ENCODE data around the gene PSMB8. TPM values are rescaled to one million over a fixed set of nuclear protein-coding genes. Genes with fewer than 3 reads are reported as not detected.
A peak's percentile ranks its signal among the peaks of the same experiment; 100 is the strongest.

Gene PSMB8
- total and polyA plus RNA-seq, 2 of the 8 experiments (the other 6 are each of a cell fraction or from before 2014, with no cell fraction given) = 18.4 to 43.0 TPM

GRCh38 chr6:32819729-32820128, 24.1 kb downstream of the PSMB8 start:
- Histone ChIP-seq H2BK15ac (ENCODE audit: low read length) (no peak overlapping the region), H3K79me2 (ENCODE audit: control insufficient read depth in 1 of 2, insufficient read depth in 2 of 2, low read length in 2 of 2) (no peaks in the 10 kb centered on the region), H2BK120ac (replicated peaks; ENCODE audit: low read depth, low read length) (no peak overlapping the region), H2BK12ac (ENCODE audit: low read depth, low read length) (no peak overlapping the region), H2AK5ac (ENCODE audit: low read depth, low read length) (no peak overlapping the region), H4K20me1 (replicated peaks in 1 of 2; ENCODE audit: control insufficient read depth in 1 of 2, insufficient read depth in 2 of 2, low read length in 2 of 2) (no peaks in the 10 kb centered on the region), H4K8ac (ENCODE audit: extremely low read depth, insufficient read depth, low read length) (no peak overlapping the region), H3K79me1 (ENCODE audit: low read depth, low read length) (no peaks in the 10 kb centered on the region), H3K23me2 (ENCODE audit: low read depth, low read length) (no peaks in the 10 kb centered on the region), H3K4me3 (ENCODE audit: extremely low read depth in 1 of 4, insufficient read depth in 2 of 4, low read depth in 3 of 4, low read length in 4 of 4) (no peak overlapping the region), H3K4ac (replicated peaks; ENCODE audit: insufficient read length, low read depth, low read length) (no peak overlapping the region), H3K4me1 (replicated peaks in 1 of 4; ENCODE audit: control insufficient read depth in 3 of 4, insufficient read depth in 4 of 4, low read length in 3 of 4) (no peaks in the 10 kb centered on the region), H3K27me3 (replicated peaks in 1 of 4; ENCODE audit: control insufficient read depth in 3 of 4, extremely low read depth in 1 of 4, insufficient read depth in 3 of 4, low read length in 3 of 4) (no peaks in the 10 kb centered on the region; a peak in 1 of 7 replicates), H4K91ac (replicated peaks; ENCODE audit: insufficient read length, low read length) (no peak overlapping the region), H2BK20ac (ENCODE audit: low read length) (no peak overlapping the region), H3K27ac (ENCODE audit: low read depth, low read length) (no peak overlapping the region), H2AFZ (ENCODE audit: low read length) (peak overlapping the region; percentile 44; the same call in 1 of the 2 replicates), H3K9me3 (ENCODE audit: insufficient read depth in 2 of 2, low read depth in 1 of 2, low read length in 1 of 2) (no peaks in the 10 kb centered on the region), H3K18ac (ENCODE audit: extremely low read depth, low read length) (no peak overlapping the region), H2BK5ac (ENCODE audit: low read depth, low read length) (no peak overlapping the region), H3K36me3 (ENCODE audit: control insufficient read depth in 2 of 4, insufficient read depth in 4 of 4, low read length in 3 of 4) (no peaks in the 10 kb centered on the region), H4K5ac (ENCODE audit: insufficient read length, low read depth, low read length) (no peak overlapping the region), H3K9ac (replicated peaks in 1 of 4; ENCODE audit: extremely low read depth in 1 of 4, low read depth in 3 of 4, low read length in 3 of 4) (no peak overlapping the region), H3K14ac (ENCODE audit: insufficient read length) (no peak overlapping the region), H3K4me2 (ENCODE audit: insufficient read depth in 1 of 2, low read depth in 2 of 2, low read length in 2 of 2) (no peak overlapping the region), H3K23ac (ENCODE audit: insufficient read length) (no peak overlapping the region), H3K56ac (replicated peaks; ENCODE audit: insufficient read length, low read depth, low read length) (no peak overlapping the region)
- WGBS, 2 experiments (ENCODE audit: extremely low coverage in 1 of 2, insufficient coverage in 1 of 2, insufficient read length in 1 of 2, insufficient replicate concordance in 2 of 2, low coverage in 1 of 2, low lambda C conversion rate in 2 of 2, missing lambda C conversion rate in 1 of 2) = 92% methylated on average over 3 of the region's 3 CpGs; no CpG with 5 or more reads in 1 of the 2 experiments
- no peak for DNase-seq (ENCODE audit: low read depth in 1 of 2, low spot score in 2 of 2)
- ChIA-PET POLR2A (ENCODE audit: partially characterized antibody) (interaction anchor here (1.0 to 1.4 kb wide), 3 partner anchors 12 to 152 kb away, joined by 3 to 4 read pairs (median 3); no protein-coding TSS in a partner anchor), CTCF (ENCODE audit: partially characterized antibody) (interaction anchor here (1.0 to 2.4 kb wide), 5 partner anchors 18 to 66 kb away, joined by 3 to 9 read pairs (median 5); partner anchors contain the start of gene TAP2)
- no peak for FAIRE-seq
- 0 out of 2 replicates have a peak, but pooled peaks have one; percentile 4 for TF ChIP-seq MAFK (IDR thresholded peaks at IDR 0.05; ENCODE audit: low read depth, low read length)
- no peak for TF ChIP-seq ZNF274 (IDR thresholded peaks at IDR 0.05; ENCODE audit: borderline replicate concordance, extremely low read depth, low read length)
- no peak for TF ChIP-seq KDM5A (IDR thresholded peaks at IDR 0.05; ENCODE audit: low read length)
- TF ChIP-seq NANOG (IDR thresholded peaks at IDR 0.05; ENCODE audit: insufficient read depth, low read depth, low read length, poor library complexity, severe bottlenecking) = no peak
- no peak for TF ChIP-seq RNF2 (IDR thresholded peaks at IDR 0.05; ENCODE audit: borderline replicate concordance, low read depth, low read length, missing control alignments, poor library complexity, severe bottlenecking)
- no peak for TF ChIP-seq BCL11A (IDR thresholded peaks at IDR 0.05; ENCODE audit: low read depth in 2 of 2, low read length in 2 of 2)
- no peak for TF ChIP-seq TAF7 (optimal IDR thresholded peaks at IDR 0.05; ENCODE audit: borderline replicate concordance, low read depth, low read length)
- no peak for TF ChIP-seq NRF1 (IDR thresholded peaks at IDR 0.05; ENCODE audit: low read depth, low read length)
- no peak for TF ChIP-seq SUZ12 (IDR thresholded peaks at IDR 0.05; ENCODE audit: low read length)
- no peak for TF ChIP-seq RFX5 (IDR thresholded peaks at IDR 0.05; ENCODE audit: borderline replicate concordance, low read depth, low read length)
- TF ChIP-seq CTCF (IDR thresholded peaks at IDR 0.05; ENCODE audit: control extremely low read depth in 1 of 3, insufficient read depth in 1 of 3, low read depth in 1 of 3, low read length in 3 of 3) = no peak
